Pons (tissue), 1 donor: Measurements from ENCODE around the gene NAALADL2.

Experiments used
- DNase-seq: peaks from one replicate; pipeline ENCODE4 v3.0.0-alpha.2; 2016; ENCODE audit warnings: low spot score

NAALADL2 gene

GRCh38 chr3:175207361-175207760 lies 348.2 kb downstream of the NAALADL2 start:
- no peak for DNase-seq

DNA sequence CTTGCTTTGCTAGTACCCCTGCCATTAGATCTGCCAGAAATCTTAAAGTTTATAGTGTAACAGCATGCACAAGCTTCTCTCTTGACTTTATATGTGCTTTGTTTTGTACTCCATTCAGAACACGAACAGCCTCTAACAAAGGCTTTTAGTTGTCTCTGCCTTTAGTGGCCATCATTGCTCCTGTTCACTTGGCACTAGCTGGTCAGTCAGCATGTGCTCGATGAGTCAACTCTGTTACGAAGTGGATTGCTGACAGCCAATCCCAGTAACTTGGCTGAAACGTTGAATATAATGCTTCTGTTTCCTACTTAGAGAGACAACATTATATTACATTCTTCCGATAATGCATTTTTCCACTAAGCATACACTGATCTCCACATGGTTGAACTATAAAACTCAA lies 349.2 kb downstream of the NAALADL2 start:
- peak; percentile 94 for DNase-seq

DNA sequence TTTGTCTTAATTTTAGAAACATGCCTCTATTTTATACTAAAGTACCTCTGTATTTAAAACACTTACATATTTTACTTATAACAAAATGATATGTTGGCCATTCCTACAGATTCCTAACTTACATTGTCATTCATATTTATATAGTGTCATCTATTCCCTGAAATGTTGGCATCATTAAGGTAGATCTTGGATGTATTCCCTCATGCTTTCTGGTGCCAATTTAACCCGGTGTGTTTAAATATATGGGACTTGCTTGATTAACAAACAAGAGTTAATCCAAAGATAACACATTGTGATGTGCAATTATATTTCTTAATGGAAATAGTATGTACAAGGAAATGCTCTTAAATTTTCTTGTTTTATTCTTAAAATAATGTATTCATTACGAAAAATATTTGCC lies 352.3 kb downstream of the NAALADL2 start:
- no peak for DNase-seq

DNA sequence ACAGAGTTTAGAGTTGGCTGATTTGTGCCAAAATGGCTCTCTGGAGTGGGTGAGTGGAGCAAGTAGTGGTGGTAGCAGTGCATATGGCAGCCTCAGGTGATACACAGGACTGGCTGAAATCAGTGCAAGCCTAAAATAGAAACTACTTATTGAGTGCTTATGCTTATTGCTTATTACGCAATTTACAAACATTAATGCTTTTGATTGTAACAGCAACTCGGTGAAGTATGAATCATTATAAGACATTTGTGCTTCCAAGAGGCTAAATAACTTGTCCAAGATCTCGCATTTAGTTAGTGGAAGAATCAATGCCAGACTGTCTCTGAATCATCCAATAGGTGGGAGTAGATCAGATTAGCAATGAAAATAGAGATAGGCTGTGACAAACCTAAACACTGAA lies 353.8 kb downstream of the NAALADL2 start:
- DNase-seq, result no peak

- DNase-seq, result no peak
Observed at GRCh38 chr3:175214216-175214615, 355.1 kb downstream of the NAALADL2 start.

GRCh38 chr3:175215833-175216232 lies 356.7 kb downstream of the NAALADL2 start:
- no peak for DNase-seq

DNA sequence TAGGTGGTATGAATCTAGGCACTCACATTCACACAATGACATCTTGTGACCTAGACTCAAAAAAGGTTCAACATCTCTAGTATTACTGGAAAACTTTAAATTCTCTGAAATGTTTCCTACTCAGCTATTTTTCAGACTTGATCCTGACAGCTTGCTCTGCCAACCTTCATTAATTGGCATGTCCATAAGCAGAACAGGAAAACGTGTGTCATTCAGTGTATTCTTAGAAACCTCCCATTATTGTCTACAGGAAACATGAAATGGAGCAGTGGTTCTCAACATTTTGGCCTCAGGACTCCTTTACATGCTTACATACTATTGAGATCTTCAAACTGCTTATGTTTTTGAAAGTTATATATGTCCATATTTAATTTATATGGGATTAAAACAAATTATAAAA lies 363.2 kb downstream of the NAALADL2 start:
- no peak for DNase-seq

GRCh38 chr3:175224051-175224450 lies 364.9 kb downstream of the NAALADL2 start:
- no peak for DNase-seq

DNA sequence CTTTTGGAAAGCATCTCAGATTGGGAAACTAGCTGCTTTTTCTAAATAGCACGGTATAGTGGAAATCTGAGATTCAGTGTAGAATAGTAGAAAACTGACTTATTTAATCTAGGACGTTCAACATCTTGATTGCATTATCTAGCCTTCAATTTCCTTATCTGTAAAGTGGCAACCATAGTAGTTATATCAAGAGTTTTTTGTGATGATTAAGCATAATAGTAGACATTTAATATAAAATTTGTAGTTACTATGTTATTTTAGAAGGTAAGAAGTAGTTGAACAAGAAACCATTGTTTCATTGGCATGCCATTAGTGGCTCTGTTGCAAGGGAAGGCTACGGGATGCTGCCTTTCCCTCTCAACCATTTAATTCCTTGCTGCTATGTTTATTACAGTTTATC lies 367.3 kb downstream of the NAALADL2 start:
- DNase-seq, result no peak

DNA sequence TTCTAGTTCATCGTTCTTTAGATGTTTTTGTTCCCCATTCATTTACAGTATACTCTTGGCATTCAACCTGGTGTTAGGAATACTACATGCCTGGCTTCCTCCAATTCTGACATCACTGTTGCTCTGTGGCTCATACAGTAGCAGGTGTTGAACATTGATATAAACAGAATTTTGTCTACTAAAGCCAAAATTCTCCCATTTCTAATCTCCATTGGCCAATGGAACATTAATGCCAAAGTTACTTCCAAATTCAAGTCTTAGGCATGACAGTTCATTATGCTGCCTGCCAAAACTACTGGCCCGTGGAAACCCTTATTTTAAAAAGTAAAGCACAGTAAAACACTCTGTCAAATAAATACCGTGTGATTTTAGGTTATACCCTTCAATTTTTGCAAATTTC lies 368.0 kb downstream of the NAALADL2 start:
- no peak for DNase-seq

GRCh38 chr3:175233957-175234940 lies 375.1 kb downstream of the NAALADL2 start:
- DNase-seq, result no peak

- no peak for DNase-seq
Observed at GRCh38 chr3:175238801-175239200, 379.7 kb downstream of the NAALADL2 start.

DNA sequence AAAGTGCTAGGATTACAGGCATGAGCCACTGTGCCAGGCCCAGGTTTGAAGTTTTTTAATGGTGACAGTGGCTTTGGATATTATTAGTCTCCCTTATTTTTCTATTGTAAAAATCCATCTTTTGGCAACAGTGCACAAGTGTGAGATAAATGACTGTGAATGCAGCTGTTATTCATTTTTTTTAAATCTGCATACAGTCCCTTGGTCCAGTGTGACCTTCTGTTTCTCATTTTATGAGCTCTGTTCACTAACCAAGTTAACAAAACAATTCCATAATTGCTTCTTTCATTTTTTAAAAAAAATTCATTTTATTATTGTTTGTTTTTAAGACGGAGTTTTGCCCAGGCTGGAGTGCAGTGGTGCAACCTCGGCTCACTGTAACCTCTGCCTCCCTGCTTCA lies 381.8 kb downstream of the NAALADL2 start:
- DNase-seq, result no peak

GRCh38 chr3:175242243-175242642 lies 383.1 kb downstream of the NAALADL2 start:
- DNase-seq, result no peak

GRCh38 chr3:175246234-175246633 lies 387.1 kb downstream of the NAALADL2 start:
- DNase-seq, result no peak

GRCh38 chr3:175246766-175247165 lies 387.6 kb downstream of the NAALADL2 start:
- DNase-seq, result no peak

GRCh38 chr3:175247629-175248028 lies 388.5 kb downstream of the NAALADL2 start:
- no peak for DNase-seq

GRCh38 chr3:175248832-175249231 lies 389.7 kb downstream of the NAALADL2 start:
- DNase-seq, result no peak

GRCh38 chr3:175255698-175256097 lies 396.6 kb downstream of the NAALADL2 start:
- no peak for DNase-seq

DNA sequence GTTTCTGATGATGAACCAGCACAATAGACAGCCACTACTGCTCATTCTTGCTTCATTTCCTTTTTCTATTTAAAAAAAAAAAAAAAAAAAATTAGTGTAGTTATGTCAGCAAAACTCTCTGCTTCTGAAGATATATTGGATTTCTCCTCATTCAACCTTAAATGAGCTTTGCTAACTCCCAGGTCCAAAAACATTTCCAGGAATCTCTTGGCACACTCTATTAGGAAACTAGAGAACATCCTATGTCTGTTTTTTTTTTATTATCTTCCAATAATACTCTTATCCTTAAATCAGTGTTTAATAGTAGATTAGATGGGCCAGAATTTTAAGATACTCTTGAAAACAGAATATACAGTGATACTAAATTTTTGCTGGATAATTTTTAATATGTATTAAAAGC lies 398.0 kb downstream of the NAALADL2 start:
- DNase-seq, result no peak

DNA sequence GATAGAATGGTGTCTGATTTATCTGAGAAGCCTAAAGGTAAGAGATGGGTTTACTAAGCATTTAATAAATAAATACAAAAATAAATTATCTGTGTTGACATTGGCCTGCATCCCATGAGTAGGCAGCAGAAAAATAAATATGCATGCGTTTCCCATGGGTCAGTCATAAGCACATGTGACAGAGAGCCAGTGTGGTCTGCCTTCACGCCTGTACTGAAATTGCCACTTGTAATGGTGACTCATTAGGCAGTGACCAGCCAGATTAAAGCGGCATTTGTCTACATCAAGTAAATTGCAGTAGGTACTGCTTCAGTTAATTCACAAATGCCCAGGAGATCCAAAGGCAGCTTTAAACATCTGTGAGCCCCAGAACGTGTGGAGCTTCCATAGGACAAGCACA lies 399.6 kb downstream of the NAALADL2 start:
- no peak for DNase-seq

DNA sequence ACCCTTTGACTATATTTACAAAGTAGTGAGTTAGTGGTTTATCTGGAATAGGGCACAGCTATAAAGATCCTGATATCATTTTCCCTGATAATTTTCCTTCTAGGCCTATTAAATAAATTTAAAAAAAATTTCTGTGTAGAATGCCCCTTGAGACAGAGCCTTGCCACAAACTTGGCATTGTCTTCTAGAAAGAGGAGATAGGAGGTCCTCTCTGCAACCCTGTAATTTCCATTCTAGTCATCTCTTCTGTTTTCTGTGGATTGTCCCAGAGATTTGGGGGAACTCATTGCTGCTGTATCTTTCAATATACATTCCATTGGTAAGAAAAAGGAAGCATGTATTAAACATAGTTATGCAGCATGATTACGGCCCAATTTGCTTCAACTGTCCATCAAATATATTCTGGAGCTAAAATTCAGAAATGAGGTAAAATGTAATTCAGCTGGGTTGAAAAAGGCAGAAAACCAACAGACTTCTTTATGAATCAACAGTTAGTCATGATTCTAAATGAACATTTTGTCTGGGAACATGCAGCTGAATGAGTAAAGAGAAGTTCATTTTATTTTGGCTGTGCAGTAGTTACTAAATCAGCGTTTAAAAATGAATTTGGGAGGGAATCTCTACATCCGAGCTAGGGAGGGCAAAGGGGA lies 401.1 kb downstream of the NAALADL2 start:
- DNase-seq, result no peak

DNA sequence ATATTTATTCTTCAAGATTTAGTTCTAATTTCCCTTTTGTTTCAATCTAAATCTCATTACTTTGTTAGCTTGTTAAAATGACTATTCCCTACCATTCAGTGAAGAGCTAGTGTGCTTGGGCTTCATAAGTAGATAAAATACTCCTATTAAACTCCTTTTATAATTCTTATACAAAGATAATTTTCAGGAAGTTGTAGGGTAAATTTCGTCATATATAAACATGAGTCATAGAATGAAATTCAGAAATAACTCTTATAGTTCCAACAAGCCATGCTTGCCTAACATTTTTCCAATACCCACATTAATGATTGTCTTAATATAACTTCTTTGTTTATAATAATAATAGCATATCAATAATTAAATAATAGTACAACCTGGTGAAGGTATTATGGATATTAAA lies 407.3 kb downstream of the NAALADL2 start:
- no peak for DNase-seq
